Trophoblast cell (in vitro differentiated cells and primary cell): ENCODE results near the gene SPEF1.
A peak's percentile ranks its signal among the peaks of the same experiment; 100 is the strongest.

Source experiments
- DNase-seq, 2 donors: peaks; one replicate each; pipeline ENCODE4 v3.0.0-alpha.2; 2016
- H2AFZ ChIP-seq: 2 replicates; pipeline ENCODE4 v1.6.1; 2013; ENCODE audit warnings: low read length, moderate library complexity, mild to moderate bottlenecking; ENCODE audit not compliant: insufficient read depth, poor library complexity
- H2AK5ac ChIP-seq: 2 replicates; pipeline ENCODE4 v1.6.1; 2013; ENCODE audit warnings: mild to moderate bottlenecking, low read length
- H2BK120ac ChIP-seq: 2 replicates; pipeline ENCODE4 v1.6.1; 2013; ENCODE audit warnings: low read length, mild to moderate bottlenecking, moderate library complexity; ENCODE audit not compliant: insufficient read depth, poor library complexity
- H2BK12ac ChIP-seq: 2 replicates; pipeline ENCODE4 v1.6.1; 2013; ENCODE audit warnings: mild to moderate bottlenecking, low read length, moderate library complexity
- H2BK5ac ChIP-seq: 2 replicates; pipeline ENCODE4 v1.6.1; 2013; ENCODE audit warnings: low read length, low read depth, moderate library complexity, mild to moderate bottlenecking; ENCODE audit not compliant: poor library complexity
- H3K14ac ChIP-seq: 2 replicates; pipeline ENCODE4 v1.6.1; 2013; ENCODE audit warnings: mild to moderate bottlenecking, low read length
- H3K18ac ChIP-seq: 2 replicates; pipeline ENCODE4 v1.6.1; 2013; ENCODE audit warnings: mild to moderate bottlenecking, low read length
- H3K23ac ChIP-seq: 2 replicates; pipeline ENCODE4 v1.6.1; 2013; ENCODE audit warnings: low read length
- H3K27ac ChIP-seq: 2 replicates; pipeline ENCODE4 v1.5.1; 2013; ENCODE audit warnings: low read depth, mild to moderate bottlenecking, inconsistent platforms, low read length, moderate library complexity
- H3K27me3 ChIP-seq: 2 replicates; pipeline ENCODE4 v1.6.1; 2013; ENCODE audit warnings: inconsistent platforms, mild to moderate bottlenecking, low read length, moderate library complexity; ENCODE audit not compliant: insufficient read depth
- H3K36me3 ChIP-seq, 2 experiments: 1 replicate in 1 of 2; 2 replicates in 1 of 2; pipeline ENCODE4 v1.6.1; 2013; ENCODE audit warnings: low read length in 2 of 2, mild to moderate bottlenecking in 2 of 2, moderate library complexity in 1 of 2; ENCODE audit not compliant: insufficient read depth in 2 of 2, control insufficient read depth in 1 of 2
- H3K4ac ChIP-seq: 2 replicates; pipeline ENCODE4 v1.6.1; 2013; ENCODE audit warnings: low read depth, mild to moderate bottlenecking, low read length, moderate library complexity
- H3K4me1 ChIP-seq, 2 experiments: 1 replicate in 1 of 2; 2 replicates in 1 of 2; pipeline ENCODE4 v1.6.1; 2013; ENCODE audit warnings: low read length in 2 of 2, mild to moderate bottlenecking in 2 of 2, moderate library complexity in 1 of 2; ENCODE audit not compliant: insufficient read depth in 2 of 2, control insufficient read depth in 1 of 2
- H3K4me2 ChIP-seq: 2 replicates; pipeline ENCODE4 v1.6.1; 2013; ENCODE audit warnings: inconsistent platforms, mild to moderate bottlenecking, low read length, moderate library complexity
- H3K4me3 ChIP-seq: 2 replicates; pipeline ENCODE4 v1.5.1; 2013; ENCODE audit warnings: mild to moderate bottlenecking, low read depth, low read length, inconsistent platforms
- H3K79me1 ChIP-seq: one replicate; pipeline ENCODE4 v1.6.1; 2013; ENCODE audit warnings: low read length
- H3K79me2 ChIP-seq: 2 replicates; pipeline ENCODE4 v1.6.1; 2013; ENCODE audit warnings: low read length, mild to moderate bottlenecking; ENCODE audit not compliant: control insufficient read depth, insufficient read depth, poor library complexity
- H3K9ac ChIP-seq: 2 replicates; pipeline ENCODE4 v1.6.1; 2013; ENCODE audit warnings: mild to moderate bottlenecking, low read length
- H3K9me3 ChIP-seq: 2 replicates; pipeline ENCODE4 v1.6.1; 2013; ENCODE audit warnings: low read depth, mild to moderate bottlenecking, control low read depth, inconsistent platforms, low read length; ENCODE audit not compliant: insufficient read depth
- H4K12ac ChIP-seq: 2 replicates; pipeline ENCODE4 v1.6.1; 2013; ENCODE audit warnings: low read depth, mild to moderate bottlenecking, low read length, moderate library complexity
- H4K8ac ChIP-seq: 2 replicates; pipeline ENCODE4 v1.6.1; 2013; ENCODE audit warnings: low read depth, mild to moderate bottlenecking, low read length, moderate library complexity
- H4K91ac ChIP-seq: one replicate; pipeline ENCODE4 v1.6.1; 2013; ENCODE audit warnings: low read depth, mild to moderate bottlenecking, low read length, moderate library complexity
- WGBS: extraction: QIAGEN DNeasy Blood & Tissue Kit; methylation state at CpG from one replicate; pipeline ENCODE4 v1.1.7; 2013; ENCODE audit warnings: missing lambda C conversion rate; ENCODE audit not compliant: insufficient read length, insufficient coverage; ENCODE audit errors: extremely low coverage; 5-methylcytosine and 5-hydroxymethylcytosine counted together

Gene SPEF1

GRCh38 chr20:3738111-3739053 lies 42.9 kb downstream of the SPEF1 start:
- H2AK5ac ChIP-seq: no peak overlapping the region
- peak overlapping the region; percentile 6 for H3K9ac ChIP-seq
- H3K4me3 ChIP-seq: no peak overlapping the region
- H4K12ac ChIP-seq: no peak overlapping the region
- no peak overlapping the region for H2BK120ac ChIP-seq
- H3K4me1 ChIP-seq: no peaks in the 10 kb centered on the region
- H3K4ac ChIP-seq: no peak overlapping the region
- H3K9me3 ChIP-seq: peaks cover 2% of the 10 kb centered on the region
- no peak overlapping the region for H3K18ac ChIP-seq
- no peak overlapping the region for H3K23ac ChIP-seq
- H3K36me3 ChIP-seq: no peaks in the 10 kb centered on the region
- H3K14ac ChIP-seq: no peak overlapping the region
- H2BK5ac ChIP-seq: no peak overlapping the region
- H3K4me2 ChIP-seq: no peak overlapping the region
- peak in 1 of 2 donors; percentile 35 for DNase-seq
- no peaks in the 10 kb centered on the region for H3K79me2 ChIP-seq
- H2AFZ ChIP-seq: no peak overlapping the region
- peaks cover under 1% of the 10 kb centered on the region for H3K27me3 ChIP-seq
- H3K79me1 ChIP-seq: no peaks in the 10 kb centered on the region
- no peak overlapping the region for H2BK12ac ChIP-seq
- H4K8ac ChIP-seq: no peak overlapping the region
- no CpG with 5 or more reads among the region's 11 CpGs for WGBS
- no peak overlapping the region for H4K91ac ChIP-seq
- no peak overlapping the region for H3K27ac ChIP-seq

DNA sequence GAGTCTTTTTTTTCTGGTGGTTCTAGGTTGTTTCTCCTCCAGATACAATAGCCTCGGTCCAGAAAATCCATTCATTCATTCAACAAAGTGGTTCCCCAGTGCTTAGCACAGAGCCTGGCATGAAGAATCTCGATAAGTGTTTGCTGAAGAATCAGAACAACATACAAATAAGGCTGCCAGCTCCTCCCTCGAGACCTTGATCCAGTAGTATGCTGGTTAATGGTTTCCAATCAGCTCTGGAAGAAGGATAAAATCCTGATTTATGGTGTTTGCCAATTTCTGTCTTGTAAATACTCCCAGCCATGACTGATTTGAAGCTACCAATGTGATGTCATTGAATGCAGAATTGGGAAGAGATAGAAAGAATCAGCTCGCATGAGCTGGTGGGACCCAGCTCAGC lies 45.5 kb downstream of the SPEF1 start:
- Histone ChIP-seq H3K27me3 (peaks cover 10% of the 10 kb centered on the region), H4K8ac (no peak overlapping the region), H3K79me1 (no peaks in the 10 kb centered on the region), H3K4me3 (no peak overlapping the region), H3K27ac (no peak overlapping the region), H3K9ac (no peak overlapping the region), H3K14ac (no peak overlapping the region), H3K79me2 (no peaks in the 10 kb centered on the region), H3K4ac (no peak overlapping the region), H2AFZ (no peak overlapping the region), H2BK12ac (no peak overlapping the region), H4K12ac (no peak overlapping the region), H3K9me3 (peaks cover 2% of the 10 kb centered on the region), H3K36me3 (no peaks in the 10 kb centered on the region), H2BK120ac (no peak overlapping the region), H3K18ac (no peak overlapping the region), H2AK5ac (no peak overlapping the region), H3K4me1 (no peaks in the 10 kb centered on the region), H3K4me2 (no peak overlapping the region), H2BK5ac (no peak overlapping the region), H4K91ac (no peak overlapping the region), H3K23ac (no peak overlapping the region)
- no CpG with 5 or more reads among the region's 4 CpGs for WGBS
- DNase-seq: no peak

DNA sequence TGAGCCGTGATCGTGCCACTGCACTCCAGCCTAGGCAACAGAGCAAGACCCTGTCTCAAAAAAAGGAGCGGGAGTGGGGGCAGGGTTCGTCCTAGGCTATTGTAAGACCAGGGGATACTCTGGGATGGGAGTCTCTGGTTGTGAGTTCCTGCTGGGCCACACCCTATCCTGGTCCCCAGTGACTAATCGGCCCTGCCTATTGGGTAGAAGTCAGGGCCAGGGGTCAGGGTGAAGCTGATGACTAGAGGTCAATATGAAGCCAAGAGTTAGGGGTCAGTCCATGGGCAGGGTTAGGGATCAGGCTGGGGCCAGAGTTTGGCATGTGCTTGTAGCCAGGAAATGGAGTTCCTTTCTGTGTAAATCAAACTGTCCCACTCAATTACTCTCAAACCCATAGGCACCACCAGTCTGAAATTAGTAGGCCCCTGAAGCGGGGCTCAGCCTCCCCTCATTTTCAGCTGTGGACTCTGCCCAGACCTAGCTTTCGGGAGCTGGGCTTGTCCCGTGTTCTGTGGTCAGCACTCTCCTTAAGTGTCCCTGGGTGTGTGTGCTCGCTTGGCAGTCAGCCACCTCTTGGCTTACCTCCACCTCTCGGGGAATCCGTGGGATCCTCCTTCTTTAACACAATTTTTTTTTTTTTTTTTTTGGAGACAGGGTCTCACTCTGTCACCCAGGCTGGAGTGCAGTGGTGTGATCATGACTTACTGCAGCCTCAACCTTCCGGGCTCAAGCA lies 47.0 kb downstream of the SPEF1 start:
- H3K4ac ChIP-seq: no peak overlapping the region
- peaks cover 3% of the 10 kb centered on the region for H3K9me3 ChIP-seq
- DNase-seq: no peak
- H3K79me1 ChIP-seq: no peaks in the 10 kb centered on the region
- no peak overlapping the region for H4K12ac ChIP-seq
- no peak overlapping the region for H3K9ac ChIP-seq
- H4K8ac ChIP-seq: no peak overlapping the region
- no peak overlapping the region for H2AK5ac ChIP-seq
- no peak overlapping the region for H2BK5ac ChIP-seq
- H3K4me3 ChIP-seq: no peak overlapping the region
- no peak overlapping the region for H3K18ac ChIP-seq
- no peak overlapping the region for H3K27ac ChIP-seq
- no peak overlapping the region for H3K23ac ChIP-seq
- no peaks in the 10 kb centered on the region for H3K79me2 ChIP-seq
- no peak overlapping the region for H3K14ac ChIP-seq
- H3K36me3 ChIP-seq: no peaks in the 10 kb centered on the region
- peaks cover 10% of the 10 kb centered on the region for H3K27me3 ChIP-seq
- H4K91ac ChIP-seq: no peak overlapping the region
- H3K4me2 ChIP-seq: no peak overlapping the region
- H3K4me1 ChIP-seq: no peaks in the 10 kb centered on the region
- H2BK120ac ChIP-seq: no peak overlapping the region
- no CpG with 5 or more reads among the region's 12 CpGs for WGBS
- no peak overlapping the region for H2BK12ac ChIP-seq
- H2AFZ ChIP-seq: no peak overlapping the region

DNA sequence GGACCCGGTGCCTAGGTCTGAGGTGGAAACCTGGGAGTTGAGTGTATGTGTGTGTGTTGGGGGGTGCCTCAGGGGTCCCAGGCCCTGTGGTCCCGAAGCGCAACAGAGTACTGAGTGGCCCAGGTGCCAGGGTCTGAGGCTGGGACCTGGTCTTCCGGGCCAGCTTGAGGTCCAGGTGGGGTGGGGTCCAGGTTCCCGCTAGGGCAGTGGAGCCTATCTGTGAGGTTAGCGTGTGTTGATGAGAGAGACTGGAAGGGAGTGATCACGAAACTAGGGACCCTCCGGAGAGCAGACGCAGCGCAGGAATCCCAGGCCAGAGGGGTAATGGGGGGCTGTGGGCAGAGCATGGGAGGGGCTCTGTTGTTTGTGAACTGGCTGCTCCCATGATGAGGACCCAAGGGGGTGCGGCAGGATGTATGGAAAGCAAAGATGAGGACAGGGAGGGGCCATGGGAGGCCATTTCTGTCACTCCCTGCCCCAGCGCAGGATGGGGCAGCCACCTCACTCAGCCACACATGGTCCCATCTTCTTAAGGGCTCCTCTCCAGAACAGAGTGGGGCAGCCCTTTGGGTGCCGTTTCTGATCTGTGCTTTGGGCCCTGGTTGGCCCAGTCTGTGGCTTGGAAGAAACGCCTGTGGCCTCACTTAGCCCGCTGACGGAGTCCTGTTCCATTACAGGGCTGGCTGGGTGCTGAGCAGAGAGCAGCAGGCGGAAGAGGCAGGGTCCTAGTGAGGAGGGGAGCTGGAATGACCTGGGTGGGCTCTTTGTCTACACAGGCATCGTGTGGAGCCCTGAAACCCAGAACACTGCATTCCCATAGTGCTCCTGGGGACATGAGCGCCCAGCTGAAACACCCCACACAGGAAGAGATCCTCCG lies 47.9 kb downstream of the SPEF1 start:
- H4K8ac ChIP-seq: no peak overlapping the region
- no peaks in the 10 kb centered on the region for H3K79me1 ChIP-seq
- no CpG with 5 or more reads among the region's 20 CpGs for WGBS
- no peak overlapping the region for H2AK5ac ChIP-seq
- H3K9me3 ChIP-seq: peaks cover 3% of the 10 kb centered on the region
- H3K23ac ChIP-seq: no peak overlapping the region
- H3K79me2 ChIP-seq: no peaks in the 10 kb centered on the region
- H3K27me3 ChIP-seq: peaks cover 10% of the 10 kb centered on the region
- no peak overlapping the region for H3K4me3 ChIP-seq
- no peak overlapping the region for H3K14ac ChIP-seq
- H3K4me2 ChIP-seq: no peak overlapping the region
- H3K4me1 ChIP-seq: peaks cover 0 to 2% of the 10 kb centered on the region in 2 experiments
- H4K12ac ChIP-seq: no peak overlapping the region
- no peak overlapping the region for H3K18ac ChIP-seq
- H2BK5ac ChIP-seq: no peak overlapping the region
- no peak overlapping the region for H2BK120ac ChIP-seq
- no peak overlapping the region for H4K91ac ChIP-seq
- no peak for DNase-seq
- H3K4ac ChIP-seq: no peak overlapping the region
- no peak overlapping the region for H3K27ac ChIP-seq
- no peak overlapping the region for H2BK12ac ChIP-seq
- no peaks in the 10 kb centered on the region for H3K36me3 ChIP-seq
- H3K9ac ChIP-seq: no peak overlapping the region
- H2AFZ ChIP-seq: no peak overlapping the region
